Karpas-422 (cell line): ENCODE data around the gene PCNT. TPM values are rescaled to one million over a fixed set of nuclear protein-coding genes. Genes with fewer than 3 reads are reported as not detected.

Source experiments
- DNase-seq: peaks from one replicate; pipeline ENCODE4 v3.0.0-alpha.2; 2015
- H2AFZ ChIP-seq: fragments of 200-600 bp; sonication (generic); 2 replicates; pipeline ENCODE4 v1.6.1; 2014; ENCODE audit warnings: antibody characterized with exemption, low read length, mixed read lengths
- H3K27ac ChIP-seq: fragments of 200-600 bp; sonication (generic); 2 replicates; pipeline ENCODE4 v1.5.1; 2014; ENCODE audit warnings: mild to moderate bottlenecking, low read length, moderate library complexity
- H3K27me3 ChIP-seq: fragments of 200-600 bp; sonication (generic); 2 replicates; pipeline ENCODE4 v1.6.1; 2014; ENCODE audit warnings: low read length, mixed read lengths
- H3K36me3 ChIP-seq: fragments of 200-600 bp; sonication (generic); 2 replicates; pipeline ENCODE4 v1.6.1; 2014; ENCODE audit warnings: low read length, mixed read lengths; ENCODE audit not compliant: insufficient read depth
- H3K4me1 ChIP-seq: fragments of 200-600 bp; sonication (generic); 2 replicates; pipeline ENCODE4 v1.6.1; 2014; ENCODE audit warnings: mild to moderate bottlenecking, low read length, mixed read lengths
- H3K4me2 ChIP-seq: fragments of 200-600 bp; sonication (generic); 2 replicates; pipeline ENCODE4 v1.6.1; 2014; ENCODE audit warnings: low read length, low read depth, mild to moderate bottlenecking; ENCODE audit not compliant: poor library complexity, severe bottlenecking
- H3K4me3 ChIP-seq: fragments of 200-600 bp; sonication (generic); 2 replicates; pipeline ENCODE4 v1.5.1; 2014; ENCODE audit warnings: mild to moderate bottlenecking, antibody characterized with exemption, low read length, mixed read lengths
- H3K79me2 ChIP-seq: fragments of 200-600 bp; sonication (generic); 2 replicates; pipeline ENCODE4 v1.6.1; 2014; ENCODE audit warnings: mild to moderate bottlenecking, low read length, mixed read lengths
- H3K9ac ChIP-seq: fragments of 200-600 bp; sonication (generic); 2 replicates; pipeline ENCODE4 v1.6.0; 2014; ENCODE audit warnings: low read length
- H3K9me2 ChIP-seq: fragments of 200-600 bp; sonication (generic), shearing (Covaris generic); replicated peaks from 2 replicates; pipeline ENCODE4 v1.6.0; 2014; ENCODE audit warnings: mild to moderate bottlenecking, low read length, moderate library complexity; ENCODE audit not compliant: insufficient read depth
- H3K9me3 ChIP-seq: fragments of 300-700, 200-600 bp; sonication (generic); 2 replicates; pipeline ENCODE4 v1.6.1; 2014; ENCODE audit warnings: low read length, mixed read lengths
- H4K20me1 ChIP-seq: fragments of 200-600 bp; sonication (generic); 2 replicates; pipeline ENCODE4 v1.6.1; 2014; ENCODE audit warnings: mild to moderate bottlenecking, antibody characterized with exemption, low read length, low read depth; ENCODE audit not compliant: insufficient read depth
- total RNA-seq: library from RNA; depleted of rRNA; stranded (reverse); fragments of >200 nt; shearing (Covaris generic); gene quantifications from 2 replicates; pipeline ENCODE4 v1.2.3, GENCODE V29; 2014; ENCODE audit warnings: low replicate concordance

PCNT gene
- total RNA-seq, 1 experiment from 2014 or later, result 31.5 TPM

DNA sequence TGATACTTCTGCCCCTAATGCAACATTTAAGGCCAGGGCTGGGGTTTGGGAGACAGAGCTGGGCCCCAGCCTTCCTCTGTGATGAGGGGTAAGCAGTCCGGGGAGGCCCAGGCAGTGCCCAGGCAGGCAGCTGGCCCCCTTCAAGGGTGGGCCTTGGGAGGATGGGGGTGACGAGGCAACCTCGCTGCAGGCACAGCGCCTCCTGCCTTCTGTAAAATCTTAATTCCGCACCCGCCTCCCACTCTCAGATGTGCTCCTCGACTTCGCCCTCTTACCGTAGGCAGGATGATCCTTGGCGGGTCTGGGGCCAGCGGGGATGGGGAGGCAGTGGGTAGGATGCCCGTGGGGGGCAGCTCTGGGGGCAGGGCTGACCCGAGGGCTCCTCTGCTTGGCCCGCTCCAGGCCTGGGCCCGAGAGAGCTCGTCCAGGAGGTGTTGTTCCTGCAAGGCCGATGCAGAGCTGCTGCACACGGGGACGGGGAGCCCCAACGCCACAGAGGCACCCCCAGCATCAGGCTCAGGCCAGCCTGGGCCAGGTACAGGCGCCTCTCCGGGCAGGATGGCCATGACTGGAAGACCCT is 9.4 kb upstream of the PCNT start:
- no peak overlapping the region for H3K9ac ChIP-seq
- H2AFZ ChIP-seq, result no peak overlapping the region
- peaks cover 6% of the 10 kb centered on the region for H3K36me3 ChIP-seq
- H3K4me1 ChIP-seq, result no peaks in the 10 kb centered on the region
- no peak overlapping the region for H3K4me2 ChIP-seq
- no peaks in the 10 kb centered on the region for H3K9me2 ChIP-seq
- H3K79me2 ChIP-seq, result no peaks in the 10 kb centered on the region
- DNase-seq, result no peak
- no peaks in the 10 kb centered on the region; the same call in 1 of the 2 replicates for H4K20me1 ChIP-seq
- no peaks in the 10 kb centered on the region for H3K27me3 ChIP-seq
- H3K27ac ChIP-seq, result no peak overlapping the region
- H3K9me3 ChIP-seq, result no peaks in the 10 kb centered on the region
- H3K4me3 ChIP-seq, result no peak overlapping the region

DNA sequence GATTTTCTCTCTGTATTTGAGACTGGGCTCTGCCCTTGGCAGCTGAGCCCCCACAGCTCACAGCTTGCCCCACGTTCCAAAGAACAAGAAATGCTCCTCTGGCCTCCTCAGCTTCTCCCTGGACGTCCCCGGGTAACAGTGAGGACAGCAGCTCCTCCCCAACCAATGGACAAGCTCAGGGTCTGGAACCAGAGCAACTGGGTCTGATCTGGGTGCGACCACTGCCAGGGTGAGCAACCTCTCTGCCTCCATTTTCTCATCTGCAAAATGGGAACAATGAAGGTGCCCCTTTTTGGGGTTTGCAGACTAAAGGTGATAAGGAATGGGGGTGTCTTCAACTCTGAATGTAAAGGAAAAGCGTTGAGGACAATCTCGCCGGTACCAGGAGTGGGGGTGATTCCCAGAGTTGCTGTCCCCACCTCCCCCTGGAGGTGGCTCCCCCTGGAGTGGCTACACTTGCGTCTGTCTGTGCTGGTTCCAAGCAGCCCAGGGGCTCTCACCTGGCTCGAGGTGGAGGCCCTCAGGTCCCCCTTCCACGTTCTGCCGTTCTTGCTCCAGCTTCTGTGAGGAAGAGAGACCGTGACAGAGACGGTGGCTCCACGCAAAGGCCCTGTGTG is 7.1 kb upstream of the PCNT start:
- Histone ChIP-seq H3K9me3 (no peaks in the 10 kb centered on the region), H3K79me2 (peaks cover 11% of the 10 kb centered on the region), H3K36me3 (no peaks in the 10 kb centered on the region; the same call in 1 of the 2 replicates), H2AFZ (no peak overlapping the region), H3K9ac (no peak overlapping the region), H3K9me2 (no peaks in the 10 kb centered on the region), H3K4me1 (peaks cover 13% of the 10 kb centered on the region), H3K4me3 (no peak overlapping the region), H3K27me3 (no peaks in the 10 kb centered on the region), H3K4me2 (no peak overlapping the region), H3K27ac (no peak overlapping the region), H4K20me1 (no peaks in the 10 kb centered on the region; the same call in 1 of the 2 replicates)
- no peak for DNase-seq

DNA sequence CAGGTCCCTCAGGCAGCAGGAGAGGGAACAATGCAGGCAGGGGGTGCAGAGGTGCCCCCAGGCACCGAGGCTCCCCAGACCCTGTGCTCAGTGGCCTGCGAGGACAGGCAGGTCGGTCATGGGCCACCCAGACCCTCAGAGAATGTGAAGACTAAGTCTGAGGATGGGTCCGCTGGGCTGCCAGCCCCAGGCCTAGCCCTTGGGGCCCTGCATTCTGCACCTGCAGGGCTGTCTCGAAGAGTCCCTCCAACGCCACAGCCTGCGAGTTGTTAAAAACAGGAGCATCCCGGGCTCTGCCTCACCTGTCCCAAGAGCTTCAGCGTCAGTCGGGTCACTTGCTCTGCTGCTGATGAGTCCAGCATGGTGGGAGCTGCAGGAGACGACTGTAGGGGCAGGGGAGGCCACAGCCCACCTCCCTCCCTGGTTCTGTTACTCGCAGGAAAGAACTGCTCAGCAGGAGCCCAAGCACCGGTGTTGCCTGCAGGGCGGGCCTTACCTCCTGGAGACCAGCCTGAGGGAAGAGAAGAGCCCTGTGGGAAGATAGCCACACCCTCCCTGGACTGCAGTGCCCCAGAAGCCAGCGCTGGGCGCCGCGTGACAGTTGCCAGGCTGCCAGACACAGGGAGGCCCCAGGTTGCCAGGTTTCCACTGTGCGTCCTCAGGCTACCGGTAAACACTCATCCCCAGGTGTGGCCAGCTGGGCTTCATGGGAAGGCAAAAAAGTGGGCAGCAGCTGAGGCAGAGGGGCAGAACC is 6.1 kb upstream of the PCNT start:
- no peaks in the 10 kb centered on the region for H3K27me3 ChIP-seq
- no peak overlapping the region for H3K9ac ChIP-seq
- H3K4me1 ChIP-seq, result peaks cover 23% of the 10 kb centered on the region
- DNase-seq, result no peak
- H3K4me3 ChIP-seq, result no peak overlapping the region
- no peaks in the 10 kb centered on the region for H3K9me3 ChIP-seq
- H4K20me1 ChIP-seq, result no peaks in the 10 kb centered on the region; the same call in 1 of the 2 replicates
- H3K36me3 ChIP-seq, result no peaks in the 10 kb centered on the region; the same call in 1 of the 2 replicates
- no peak overlapping the region for H2AFZ ChIP-seq
- peaks cover 22% of the 10 kb centered on the region for H3K79me2 ChIP-seq
- H3K4me2 ChIP-seq, result no peak overlapping the region
- no peak overlapping the region for H3K27ac ChIP-seq
- no peaks in the 10 kb centered on the region for H3K9me2 ChIP-seq

DNA sequence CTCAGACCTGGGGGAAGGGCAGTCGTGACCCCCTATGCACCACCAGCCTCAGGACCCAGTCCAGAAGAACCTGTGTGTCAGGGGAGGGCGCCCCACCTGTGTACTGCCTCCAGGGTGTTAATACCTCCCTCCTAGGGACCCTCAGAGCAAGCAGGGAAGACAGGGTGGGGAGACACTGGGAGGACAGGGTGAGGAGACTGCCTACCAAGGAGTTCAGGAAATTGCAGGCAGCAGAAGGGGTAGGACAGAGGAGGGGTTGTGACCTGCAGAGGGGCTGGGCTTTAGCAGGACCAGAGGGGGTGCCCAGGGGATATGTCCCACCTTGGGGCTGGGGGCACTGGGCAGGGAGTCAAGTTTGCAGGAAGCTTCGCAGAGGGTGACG is 5.5 kb upstream of the PCNT start:
- Histone ChIP-seq H4K20me1 (no peaks in the 10 kb centered on the region; the same call in 1 of the 2 replicates), H3K4me1 (peaks cover 23% of the 10 kb centered on the region), H3K9me2 (no peaks in the 10 kb centered on the region), H3K4me2 (no peak overlapping the region), H3K79me2 (peaks cover 28% of the 10 kb centered on the region), H3K27me3 (no peaks in the 10 kb centered on the region), H3K27ac (no peak overlapping the region), H3K36me3 (no peaks in the 10 kb centered on the region; the same call in 1 of the 2 replicates), H3K4me3 (no peak overlapping the region), H3K9me3 (no peaks in the 10 kb centered on the region), H3K9ac (no peak overlapping the region), H2AFZ (no peak overlapping the region)
- DNase-seq, result no peak

DNA sequence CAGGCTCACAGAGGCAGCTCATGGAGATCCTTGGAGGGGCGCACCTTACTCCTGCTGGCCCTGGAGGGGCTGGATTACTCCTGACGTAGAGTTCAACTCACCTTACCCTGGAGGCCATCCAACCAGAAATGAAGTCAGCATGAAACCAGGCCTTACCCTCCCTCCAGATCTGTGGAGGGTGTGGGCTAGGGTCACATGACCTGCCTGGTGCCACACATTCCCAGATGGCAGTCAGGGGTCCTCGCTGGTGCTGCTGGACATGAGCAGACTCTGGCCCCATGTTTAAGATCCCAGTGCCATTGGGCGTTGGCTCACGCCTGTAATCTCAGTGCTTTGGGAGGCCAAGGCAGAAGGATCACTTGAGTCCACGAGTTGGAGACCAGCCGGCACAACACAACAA is 4.8 kb upstream of the PCNT start:
- Histone ChIP-seq H3K4me3 (no peak overlapping the region), H3K9me3 (no peaks in the 10 kb centered on the region), H3K27ac (no peak overlapping the region), H3K9me2 (no peaks in the 10 kb centered on the region), H3K9ac (no peak overlapping the region), H3K36me3 (no peaks in the 10 kb centered on the region), H2AFZ (no peak overlapping the region), H3K27me3 (no peaks in the 10 kb centered on the region), H3K4me1 (peaks cover 23% of the 10 kb centered on the region), H3K79me2 (peaks cover 30% of the 10 kb centered on the region), H4K20me1 (no peaks in the 10 kb centered on the region; the same call in 1 of the 2 replicates), H3K4me2 (no peak overlapping the region)
- no peak for DNase-seq

GRCh38 chr21:46320331-46320801 is 3.6 kb upstream of the PCNT start:
- Histone ChIP-seq H3K9me2 (no peaks in the 10 kb centered on the region), H3K9ac (no peak overlapping the region), H3K27me3 (no peaks in the 10 kb centered on the region), H3K4me3 (no peak overlapping the region), H3K79me2 (peaks cover 38% of the 10 kb centered on the region), H3K4me2 (peak overlapping the region; percentile 9), H2AFZ (no peak overlapping the region), H3K9me3 (no peaks in the 10 kb centered on the region), H3K36me3 (no peaks in the 10 kb centered on the region), H3K27ac (no peak overlapping the region), H4K20me1 (no peaks in the 10 kb centered on the region; the same call in 1 of the 2 replicates), H3K4me1 (peaks cover 24% of the 10 kb centered on the region)
- no peak for DNase-seq

- Histone ChIP-seq H2AFZ (no peak overlapping the region), H3K4me2 (peak overlapping the region; percentile 96), H3K27me3 (no peaks in the 10 kb centered on the region), H3K9ac (peak overlapping the region; percentile 98), H3K4me1 (peaks cover 36% of the 10 kb centered on the region), H3K79me2 (peaks cover 59% of the 10 kb centered on the region), H3K27ac (peak overlapping the region; percentile 88), H4K20me1 (no peaks in the 10 kb centered on the region; the same call in 1 of the 2 replicates), H3K36me3 (peaks cover 3% of the 10 kb centered on the region; the same call in 1 of the 2 replicates), H3K4me3 (peak overlapping the region; percentile 91), H3K9me2 (no peaks in the 10 kb centered on the region), H3K9me3 (no peaks in the 10 kb centered on the region)
- DNase-seq, result peak; percentile 58
Measured at GRCh38 chr21:46322351-46323226, 1.4 kb upstream of the PCNT start.
